ENCODE measurements around the gene BCLAF3.

- TF ChIP-seq CTCF (conservative IDR thresholded peaks at IDR 0.05) (no peak), EZH2 (IDR thresholded peaks at IDR 0.05; ENCODE audit: low read depth) (no peak)
These were observed 46.3 kb upstream of the BCLAF3 start for GRCh38 chrX:20037186-20037585.

Data from PC-9 (cell line).